ENCODE measurements around the gene LRRC25.

DNA sequence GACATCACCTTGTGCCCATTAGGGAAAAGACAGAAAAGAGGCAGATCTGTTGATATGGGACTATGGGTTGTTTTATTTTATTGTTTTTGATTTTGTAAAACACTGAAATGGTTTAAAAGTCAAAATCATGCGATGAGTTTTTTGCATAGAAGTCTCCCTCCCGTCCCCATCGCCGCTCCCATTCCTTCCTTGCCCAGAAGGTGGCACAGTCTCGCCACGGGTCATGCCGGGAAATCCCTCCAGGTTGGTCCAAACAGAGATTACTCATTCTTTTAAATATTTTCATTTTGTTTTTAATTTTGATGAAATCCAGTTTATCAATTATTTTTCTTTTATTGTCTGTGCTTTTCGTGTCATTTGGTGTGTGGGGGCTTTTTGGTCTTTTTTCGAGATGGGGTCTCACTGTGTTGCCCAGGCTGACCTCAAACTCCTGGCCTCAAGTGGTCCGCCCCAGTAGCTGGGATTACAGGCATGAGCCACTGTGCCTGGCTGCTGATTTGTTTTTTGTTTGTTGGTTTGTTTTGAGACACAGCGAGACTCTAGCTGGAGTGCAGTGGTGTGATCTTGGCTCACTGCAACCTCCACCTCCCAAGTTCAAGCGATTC lies 47.8 kb downstream of the LRRC25 start:
- TF ChIP-seq CTCF (IDR thresholded peaks at IDR 0.05; ENCODE audit: low read depth, low read length) = peak; percentile 66
- TF ChIP-seq, protein P1, sequence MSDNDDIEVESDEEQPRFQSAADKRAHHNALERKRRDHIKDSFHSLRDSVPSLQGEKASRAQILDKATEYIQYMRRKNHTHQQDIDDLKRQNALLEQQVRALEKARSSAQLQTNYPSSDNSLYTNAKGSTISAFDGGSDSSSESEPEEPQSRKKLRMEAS (IDR thresholded peaks at IDR 0.05; ENCODE audit: low read depth, low read length) = no peak
